NOMO-1 treated with dmso at 0.1 percent for 144 hours (cell line): ENCODE measurements around the gene TTC7B.
"Not testable (repeated sequence)": the region's sequence is repeated elsewhere in the genome, so short reads cannot be mapped to it uniquely, and the experiment has no call there.

Source experiments
- DNase-seq: peaks from one replicate; lab custom pipeline; 2025; ENCODE audit not compliant: unreplicated experiment; lab: John Stamatoyannopoulos, UW

TTC7B gene, protein sequence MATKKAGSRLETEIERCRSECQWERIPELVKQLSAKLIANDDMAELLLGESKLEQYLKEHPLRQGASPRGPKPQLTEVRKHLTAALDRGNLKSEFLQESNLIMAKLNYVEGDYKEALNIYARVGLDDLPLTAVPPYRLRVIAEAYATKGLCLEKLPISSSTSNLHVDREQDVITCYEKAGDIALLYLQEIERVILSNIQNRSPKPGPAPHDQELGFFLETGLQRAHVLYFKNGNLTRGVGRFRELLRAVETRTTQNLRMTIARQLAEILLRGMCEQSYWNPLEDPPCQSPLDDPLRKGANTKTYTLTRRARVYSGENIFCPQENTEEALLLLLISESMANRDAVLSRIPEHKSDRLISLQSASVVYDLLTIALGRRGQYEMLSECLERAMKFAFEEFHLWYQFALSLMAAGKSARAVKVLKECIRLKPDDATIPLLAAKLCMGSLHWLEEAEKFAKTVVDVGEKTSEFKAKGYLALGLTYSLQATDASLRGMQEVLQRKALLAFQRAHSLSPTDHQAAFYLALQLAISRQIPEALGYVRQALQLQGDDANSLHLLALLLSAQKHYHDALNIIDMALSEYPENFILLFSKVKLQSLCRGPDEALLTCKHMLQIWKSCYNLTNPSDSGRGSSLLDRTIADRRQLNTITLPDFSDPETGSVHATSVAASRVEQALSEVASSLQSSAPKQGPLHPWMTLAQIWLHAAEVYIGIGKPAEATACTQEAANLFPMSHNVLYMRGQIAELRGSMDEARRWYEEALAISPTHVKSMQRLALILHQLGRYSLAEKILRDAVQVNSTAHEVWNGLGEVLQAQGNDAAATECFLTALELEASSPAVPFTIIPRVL

DNA sequence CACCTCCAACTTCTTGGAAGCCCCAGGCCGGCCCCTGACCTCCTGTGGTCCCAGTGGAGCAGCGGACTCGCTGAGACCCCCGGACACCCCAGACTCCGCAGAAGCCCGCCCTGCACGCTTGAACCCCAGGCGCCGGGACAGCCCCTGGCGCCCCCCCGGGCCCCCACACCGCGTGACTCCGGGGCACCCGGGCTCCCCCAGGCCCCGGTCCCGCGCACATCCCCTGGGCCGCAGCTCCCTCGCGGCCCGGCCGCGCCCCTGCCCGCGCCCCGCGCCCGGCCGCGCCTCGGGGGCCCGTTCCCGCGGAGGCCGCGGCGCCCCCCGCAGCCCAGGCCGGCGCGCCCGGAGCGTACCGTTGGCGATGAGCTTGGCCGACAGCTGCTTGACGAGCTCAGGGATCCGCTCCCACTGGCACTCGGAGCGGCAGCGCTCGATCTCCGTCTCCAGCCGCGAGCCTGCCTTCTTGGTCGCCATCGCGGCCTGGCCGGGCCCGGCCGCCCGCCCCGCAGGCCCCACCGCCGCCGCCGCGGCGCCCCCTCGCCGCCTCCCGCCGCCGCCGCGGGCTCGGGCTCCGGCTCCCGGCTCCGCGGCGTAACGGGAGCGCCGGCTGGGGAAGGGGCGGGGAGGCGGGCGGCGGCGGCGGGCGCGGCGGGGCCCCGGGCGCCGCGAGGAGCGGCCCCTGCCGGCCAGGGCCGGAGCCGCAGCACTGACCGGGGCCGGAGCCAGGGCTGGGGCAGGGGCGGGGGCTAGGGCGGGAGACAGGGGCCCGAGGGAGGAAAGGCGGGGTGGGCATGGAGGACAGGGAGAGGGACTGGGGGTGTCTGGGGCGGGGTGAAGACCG is at the start of gene TTC7B:
Gene TTC7B (minus strand): TSS at position 609 of the 841 bp plus-strand sequence. CDS start 135 bp downstream, at position 474.
- peak; percentile 1 for DNase-seq

DNA sequence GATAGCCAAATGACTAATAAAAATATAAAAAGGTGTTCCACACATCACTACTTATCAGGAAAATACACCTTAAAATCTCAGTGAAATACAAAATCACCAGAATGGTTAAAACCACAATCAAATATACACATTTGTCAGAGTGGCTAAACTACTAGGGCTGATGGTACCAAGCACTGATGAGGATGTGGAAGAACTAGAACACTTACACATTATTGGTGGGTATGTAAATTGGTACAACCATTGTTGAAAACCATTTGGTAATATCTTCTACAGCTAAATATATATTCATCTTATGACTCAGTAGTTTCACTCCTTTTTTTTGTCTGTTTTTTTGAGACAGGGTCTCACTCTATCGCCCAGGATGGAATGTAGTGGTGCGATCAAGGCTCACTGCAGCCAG is 48.5 kb upstream of the TTC7B start:
- no peak for DNase-seq

DNA sequence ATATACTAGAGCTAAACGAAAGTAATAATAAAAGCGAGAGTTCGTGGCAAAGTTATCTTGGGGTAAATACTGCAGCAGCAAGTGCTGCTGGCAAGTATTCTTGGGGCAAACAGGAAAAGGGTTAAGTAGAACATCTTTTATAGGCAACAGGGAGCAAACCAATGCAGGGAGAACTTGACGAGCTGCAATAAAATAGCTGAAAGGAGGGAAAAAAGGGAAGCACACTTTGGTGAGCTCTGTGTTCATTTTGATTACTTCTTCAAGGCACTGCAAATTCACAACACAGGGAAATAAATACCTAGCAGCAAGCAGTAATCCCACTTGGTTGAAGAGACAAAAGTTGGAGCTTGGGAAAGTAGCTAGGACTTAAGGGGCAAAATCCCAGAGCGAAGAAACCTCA is 42.3 kb upstream of the TTC7B start:
- no peak for DNase-seq

DNA sequence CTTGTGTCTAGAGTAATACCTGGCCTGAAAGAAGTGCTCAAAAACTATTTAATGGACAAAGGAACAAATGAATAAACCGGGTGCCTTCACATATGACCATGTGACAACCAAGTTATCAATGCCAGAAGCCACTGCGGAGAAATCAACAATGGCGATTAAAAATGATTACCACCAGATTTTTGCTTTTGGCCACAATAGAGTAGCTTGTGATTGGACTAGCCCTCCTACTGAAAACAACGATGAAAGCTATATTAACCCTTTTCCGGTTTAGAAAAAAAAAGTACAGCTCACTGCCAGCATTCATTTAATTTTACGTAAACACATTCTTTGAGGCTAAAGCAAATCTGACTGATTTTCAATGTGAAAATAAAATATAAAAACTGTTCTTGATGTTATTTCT is 41.6 kb upstream of the TTC7B start:
- DNase-seq: no peak

DNA sequence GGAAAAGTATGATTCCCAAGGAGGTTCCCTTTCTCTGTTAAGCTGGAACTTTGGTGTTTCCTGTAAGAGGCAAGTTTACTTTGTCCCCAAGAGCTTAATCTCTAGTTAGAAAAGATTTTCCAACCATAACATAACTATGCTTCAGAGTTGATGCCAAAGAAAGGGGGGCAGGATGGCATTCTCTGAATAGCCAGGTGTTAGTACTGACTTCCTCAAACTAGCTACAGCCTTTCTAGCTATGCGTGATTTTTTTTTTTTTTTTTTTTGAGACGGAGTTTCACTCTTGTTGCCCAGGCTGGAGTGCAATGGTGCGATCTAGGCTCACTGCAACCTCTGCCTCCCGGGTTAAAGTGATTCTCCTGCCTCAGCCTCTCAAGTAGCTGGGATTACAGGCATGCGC is 39.9 kb upstream of the TTC7B start:
- not testable (repeated sequence) for DNase-seq

DNA sequence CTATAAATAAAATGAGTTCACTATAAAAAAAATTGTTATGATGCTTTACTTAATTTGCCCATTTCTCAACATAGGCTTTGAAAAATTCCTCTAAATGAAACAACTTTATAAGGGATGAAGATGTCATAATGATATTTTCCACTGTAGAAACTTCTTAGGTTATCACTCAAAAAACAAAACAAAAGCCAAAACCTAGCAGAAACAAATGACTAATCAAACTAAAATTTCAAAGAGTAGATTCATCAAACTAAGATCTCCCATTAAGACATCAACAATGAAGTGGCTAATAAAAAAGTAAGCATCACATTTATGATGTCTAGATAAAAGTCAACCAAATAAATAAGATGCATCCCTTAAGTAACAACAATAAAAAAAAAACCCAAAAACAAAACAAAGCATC is 36.9 kb upstream of the TTC7B start:
- no peak for DNase-seq

DNA sequence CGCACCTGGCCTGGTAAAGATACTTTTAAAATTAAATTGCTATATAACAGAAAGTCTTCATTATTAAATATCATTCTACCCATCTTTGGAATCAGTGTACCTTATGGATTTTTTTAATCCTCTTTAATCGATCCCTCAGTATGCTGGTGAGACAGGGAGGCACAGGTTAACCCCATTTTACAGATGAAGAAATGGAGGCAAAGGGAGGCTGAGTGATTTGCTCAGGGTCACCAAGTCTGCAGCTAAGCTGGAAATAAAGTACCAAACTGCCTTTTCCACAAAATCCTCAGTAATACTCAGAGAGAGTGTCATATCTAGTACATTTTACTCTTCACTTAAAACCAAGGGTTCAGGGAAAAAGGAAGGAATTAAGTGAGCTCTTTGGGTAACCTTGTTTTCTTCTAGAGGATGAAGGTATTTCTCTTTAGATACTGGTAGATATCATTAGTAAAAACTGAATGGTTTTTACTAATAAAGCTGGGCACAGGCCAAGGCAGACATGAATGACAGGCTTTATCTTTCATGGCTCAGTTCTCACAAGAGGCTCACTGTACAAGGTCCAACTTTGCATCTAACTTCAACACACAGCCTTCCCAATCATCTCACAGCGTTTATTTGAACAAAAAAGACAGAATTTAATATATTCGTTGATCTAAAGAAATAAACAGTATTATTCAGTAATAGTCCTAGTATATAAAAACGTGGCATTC is 35.3 kb upstream of the TTC7B start:
- no peak for DNase-seq

DNA sequence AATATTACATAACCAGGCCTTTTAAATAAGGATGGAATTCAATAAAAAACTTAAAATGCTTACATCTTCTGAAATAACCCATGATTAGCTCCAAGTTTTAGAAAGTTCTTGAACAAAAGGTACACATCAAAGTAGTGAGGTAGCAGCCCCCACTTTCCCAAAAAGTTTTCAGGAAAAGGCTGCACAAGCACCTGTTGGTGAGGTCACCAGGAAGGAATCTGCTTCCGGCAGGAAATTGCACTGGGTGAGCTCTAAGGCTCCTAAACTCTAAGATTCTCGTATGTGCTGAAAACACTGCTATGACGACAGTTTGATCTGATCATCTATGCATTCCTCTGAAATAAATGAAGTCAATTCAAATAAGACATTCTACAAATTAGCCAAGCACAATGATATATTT is 34.3 kb upstream of the TTC7B start:
- no peak for DNase-seq

DNA sequence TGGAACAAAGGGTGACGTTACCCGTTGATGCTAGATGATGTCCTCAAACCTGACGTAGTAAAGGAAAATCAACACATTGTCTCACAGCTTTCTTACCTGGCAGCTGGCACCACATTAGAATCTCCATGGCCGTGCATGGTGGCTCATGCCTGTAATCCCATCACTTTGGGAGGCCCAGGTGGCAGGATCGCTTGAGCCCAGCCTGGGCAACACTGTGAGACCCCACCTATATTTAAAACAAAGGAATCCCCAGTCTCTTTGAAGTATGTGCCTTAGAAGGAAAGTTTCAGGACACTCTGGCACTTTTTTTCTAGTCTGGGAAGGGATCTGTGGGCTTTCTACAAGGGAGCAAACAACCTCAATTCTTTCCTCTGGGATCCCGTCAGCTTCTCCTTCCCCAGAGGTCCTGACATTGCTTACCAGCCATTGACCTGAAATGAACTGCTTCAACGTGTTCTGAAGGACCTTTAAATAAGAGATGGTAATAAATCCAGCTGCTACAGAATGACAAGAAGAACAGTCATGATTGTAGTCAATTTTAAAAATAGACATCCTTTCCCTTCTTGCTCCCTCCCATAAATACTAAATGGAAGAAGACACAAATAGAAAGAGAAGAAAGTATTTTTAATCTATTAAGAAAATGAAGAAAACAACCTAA is 33.7 kb upstream of the TTC7B start:
- DNase-seq: no peak

DNA sequence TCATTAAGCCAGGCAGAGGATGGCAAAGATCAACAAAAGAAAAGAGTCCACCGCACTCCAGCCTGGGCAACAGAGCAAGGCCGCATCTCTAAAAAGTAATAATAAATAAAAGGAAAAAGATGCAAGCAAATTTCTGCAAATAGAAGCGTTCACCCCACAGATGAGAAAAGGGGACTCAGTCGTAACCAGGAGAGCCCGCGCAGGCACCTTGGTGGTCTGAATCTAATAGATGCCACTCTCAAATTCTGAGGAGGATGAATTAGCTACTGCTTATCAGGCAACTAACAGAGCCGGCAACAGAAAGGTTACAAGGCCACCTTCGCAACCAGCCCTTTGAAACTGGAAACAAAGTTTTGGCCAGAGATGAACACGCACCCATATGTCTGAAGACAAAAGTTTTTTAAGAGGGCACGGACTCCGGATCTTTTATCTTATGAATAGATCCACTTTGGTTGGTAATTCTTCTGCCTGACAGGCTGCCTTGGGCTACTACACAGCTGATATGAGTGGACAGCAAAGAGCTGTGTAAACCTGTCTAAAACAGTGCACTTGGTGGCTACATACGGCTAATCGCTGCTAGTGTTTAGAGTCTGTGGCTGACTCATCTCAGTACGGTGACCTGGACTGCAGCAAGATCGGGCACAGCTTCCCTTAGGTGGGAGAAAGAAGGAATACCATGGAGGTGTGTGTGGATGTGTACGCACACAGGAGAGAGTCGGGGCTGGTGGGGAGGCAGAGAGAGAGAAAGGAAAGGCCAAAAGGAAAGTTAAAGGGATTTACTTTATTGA is 32.9 kb upstream of the TTC7B start:
- DNase-seq: no peak

DNA sequence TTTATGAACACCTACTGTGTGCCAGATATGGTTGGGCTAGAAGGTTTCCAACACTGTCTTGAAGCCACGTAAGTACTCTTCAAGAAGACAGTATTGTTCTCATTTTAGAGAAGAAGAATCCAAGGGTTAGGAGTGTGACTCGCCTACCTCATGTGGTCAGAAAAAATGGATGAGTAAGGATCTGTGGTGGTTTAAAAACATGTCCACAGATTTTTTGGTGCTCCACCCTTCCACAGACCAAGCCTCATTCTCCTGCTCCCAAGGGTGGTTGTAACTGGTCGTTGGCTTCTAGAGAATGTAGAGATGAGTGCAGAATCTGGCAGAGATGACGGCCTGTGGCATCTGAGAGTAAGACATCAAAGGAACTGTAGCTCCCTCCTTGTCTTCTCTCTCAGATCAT is 30.3 kb upstream of the TTC7B start:
- no peak for DNase-seq

DNA sequence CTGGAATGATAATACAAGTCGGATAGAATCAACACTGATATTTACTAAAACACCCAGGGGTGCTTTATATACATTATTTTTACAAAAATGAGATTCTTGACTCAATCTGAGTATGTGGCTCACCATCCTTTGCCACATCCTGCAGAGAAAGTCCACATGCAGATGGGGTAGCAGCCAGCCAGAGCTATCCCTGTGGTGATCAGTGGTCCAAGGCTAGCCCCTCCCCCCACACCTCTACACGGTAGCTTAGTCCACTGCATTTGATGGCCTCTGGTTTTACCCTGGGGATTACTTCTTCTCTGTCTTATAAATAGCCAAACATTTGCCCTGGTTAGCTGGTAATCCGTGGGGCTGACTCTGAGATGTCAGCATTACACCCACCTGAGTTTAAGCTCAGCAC is 28.1 kb upstream of the TTC7B start:
- DNase-seq: no peak

DNA sequence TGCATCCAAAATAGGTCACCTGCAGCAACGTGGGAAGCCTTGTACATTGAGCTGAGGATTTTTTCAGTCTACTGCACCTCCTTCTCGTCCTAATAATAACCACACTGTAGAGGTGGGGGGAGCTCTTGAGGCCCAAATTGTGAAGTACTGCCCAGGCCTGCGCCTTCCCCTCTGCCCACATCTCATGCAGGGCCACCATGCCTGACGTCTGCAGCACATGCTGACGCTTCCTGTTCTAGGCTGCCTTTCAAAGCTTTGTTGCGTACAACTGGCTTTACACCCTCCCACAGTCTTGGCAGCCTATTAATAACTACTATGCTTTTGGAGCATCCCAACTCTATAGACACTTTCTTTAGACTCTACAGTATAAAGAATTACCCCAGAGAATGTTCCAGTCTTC is 26.5 kb upstream of the TTC7B start:
- DNase-seq: no peak

DNA sequence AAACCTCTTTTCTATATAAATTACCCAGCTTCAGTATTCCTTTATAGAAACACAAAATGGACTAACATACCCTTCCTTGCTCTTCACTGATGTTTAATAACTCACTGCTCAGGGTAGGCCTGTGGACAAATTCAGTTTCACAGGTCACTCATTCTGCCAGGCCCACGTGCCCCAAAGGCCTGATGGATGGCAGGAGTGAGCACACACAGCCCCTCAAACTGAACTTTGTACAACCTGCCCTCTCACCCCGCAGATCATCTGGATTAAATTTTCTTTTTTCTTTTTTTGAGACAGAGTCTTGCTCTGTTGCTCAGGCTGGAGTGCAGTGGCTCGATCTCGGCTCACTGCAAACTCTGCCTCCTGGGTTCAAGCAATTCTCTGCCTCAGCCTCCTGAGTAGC is 24.4 kb upstream of the TTC7B start:
- not testable (repeated sequence) for DNase-seq

DNA sequence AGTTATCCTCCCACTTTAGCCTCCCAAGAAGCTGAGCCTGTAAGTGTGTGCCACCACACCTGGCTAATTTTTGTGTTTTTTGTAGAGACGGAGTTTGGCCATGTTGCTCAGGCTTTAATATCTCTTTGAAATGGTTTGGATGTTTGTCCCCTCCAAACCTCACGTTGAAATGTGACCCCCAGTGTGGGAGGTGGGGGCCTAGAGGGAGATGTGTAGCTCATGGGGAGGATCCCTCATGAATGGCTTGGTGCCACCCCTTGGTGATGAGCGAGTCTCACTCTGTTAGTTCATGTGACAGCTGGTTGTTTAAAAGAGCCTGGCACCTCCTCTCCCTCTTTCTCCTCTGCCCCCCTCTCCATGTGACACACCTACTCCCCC is 23.6 kb upstream of the TTC7B start:
- DNase-seq: no peak

DNA sequence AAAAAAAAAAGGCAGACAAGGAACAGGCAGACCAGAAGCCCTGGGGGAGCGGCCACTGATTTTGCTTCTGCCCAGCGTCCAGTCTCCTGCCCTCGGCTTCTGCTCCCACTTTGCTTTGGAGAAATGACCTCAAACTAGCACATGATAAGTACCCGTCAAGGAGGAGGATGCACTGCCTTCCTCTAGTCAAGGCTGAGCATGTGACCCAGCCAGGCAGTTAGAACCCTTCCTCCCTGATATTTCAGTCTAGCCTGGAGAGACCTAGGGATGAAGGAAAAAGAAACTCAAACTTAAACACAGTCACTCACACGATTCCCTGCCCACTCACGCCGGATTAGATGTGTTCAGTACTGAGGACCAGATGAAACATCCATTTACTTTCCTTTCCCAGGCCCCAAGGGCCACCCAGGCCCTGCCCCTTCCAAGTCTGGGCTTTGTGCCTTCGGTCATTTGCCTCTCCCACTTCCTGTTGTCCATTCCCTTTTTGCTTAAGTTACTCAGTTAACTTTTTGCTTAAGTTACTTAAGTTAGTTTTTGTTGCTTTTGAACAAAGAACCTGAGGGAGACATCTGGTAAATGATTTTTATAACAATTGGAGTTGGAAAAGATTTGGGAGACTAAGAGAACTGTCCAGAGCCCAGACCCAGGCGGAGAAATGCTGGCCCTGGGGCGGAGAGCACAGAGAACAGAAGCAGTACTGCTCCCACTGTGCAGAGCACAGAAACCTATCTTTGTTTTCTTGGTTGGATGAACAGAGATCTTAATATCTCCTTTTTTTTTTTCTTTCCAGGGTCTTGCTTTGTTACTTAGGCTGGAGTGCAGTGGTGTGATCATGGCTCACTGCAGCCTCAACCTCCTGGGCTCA is 23.0 kb upstream of the TTC7B start:
- DNase-seq: no peak

DNA sequence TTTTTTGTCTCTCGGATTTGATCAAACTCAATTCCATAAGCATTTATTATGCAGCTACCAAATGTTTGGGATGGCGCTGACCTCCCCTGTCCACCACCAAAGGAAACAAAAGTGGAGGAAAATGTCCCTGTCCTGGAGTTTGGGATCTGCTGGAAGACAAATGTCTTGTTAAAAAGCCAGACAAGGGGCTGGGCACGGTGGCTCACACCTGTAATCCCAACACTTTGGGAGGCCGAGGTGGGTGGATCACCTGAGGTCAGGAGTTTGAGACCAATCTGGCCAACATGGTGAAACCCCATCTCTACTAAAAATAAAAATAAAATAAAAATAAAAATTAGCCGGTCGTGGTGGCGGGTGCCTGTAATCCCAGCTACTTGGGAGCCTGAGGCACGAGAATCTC is 22.3 kb upstream of the TTC7B start:
- not testable (repeated sequence) for DNase-seq

DNA sequence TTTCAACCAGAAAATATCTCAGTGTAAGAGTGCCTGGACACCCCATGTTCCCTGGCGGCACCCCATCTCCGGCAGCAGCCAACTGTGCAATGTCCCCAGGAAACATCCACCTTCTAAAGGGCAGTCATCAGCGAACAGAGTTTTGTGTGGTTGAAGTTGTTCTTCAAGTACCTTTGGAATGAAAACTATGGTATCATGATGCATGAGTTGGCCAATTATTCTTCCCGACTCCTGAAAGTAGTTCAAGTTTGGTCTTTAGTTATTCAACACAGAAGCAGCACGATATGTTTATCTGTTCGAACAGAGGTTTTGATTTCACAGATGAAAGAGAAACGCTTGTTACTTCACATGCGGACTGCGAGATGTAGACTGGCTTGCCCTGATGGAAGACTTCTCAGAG is 21.1 kb upstream of the TTC7B start:
- no peak for DNase-seq

DNA sequence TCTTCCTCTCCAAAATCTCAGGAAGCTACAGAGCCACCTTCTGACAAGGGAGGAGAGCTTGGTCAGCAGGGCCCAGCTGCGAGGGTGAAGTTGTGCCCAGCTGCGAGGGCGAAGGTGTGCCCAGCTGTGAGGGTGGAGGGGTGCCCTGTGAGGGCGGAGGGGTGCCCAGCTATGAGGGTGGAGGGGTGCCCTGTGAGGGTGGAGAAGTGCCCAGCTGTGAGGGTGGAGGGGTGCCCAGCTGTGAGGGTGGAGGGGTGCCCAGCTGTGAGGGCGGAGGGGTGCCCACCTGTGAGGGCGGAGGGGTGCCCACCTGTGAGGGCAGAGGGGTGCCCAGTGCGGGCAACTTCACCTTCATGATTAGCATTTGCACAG is 20.4 kb upstream of the TTC7B start:
- no peak for DNase-seq
